Measurements from ENCODE around the gene LUZP1.

The LUZP1 gene

GRCh38 chr1:23074012-23074411 is 94.6 kb downstream of the LUZP1 start:
- Mint-ChIP-seq H3K4me3 (no peak overlapping the region), H3K27me3 (no peaks in the 10 kb centered on the region), H3K4me1 (ENCODE audit: low read depth) (no peaks in the 10 kb centered on the region), H3K27ac (no peak overlapping the region), H3K9me3 (ENCODE audit: low read depth) (no peaks in the 10 kb centered on the region), H3K36me3 (peaks cover 6% of the 10 kb centered on the region)

GRCh38 chr1:23069675-23070074 is 99.0 kb downstream of the LUZP1 start:
- H3K4me3 Mint-ChIP-seq = no peak overlapping the region
- H3K36me3 Mint-ChIP-seq = peaks cover 9% of the 10 kb centered on the region
- peaks cover 2% of the 10 kb centered on the region for H3K4me1 Mint-ChIP-seq (ENCODE audit: low read depth)
- no peaks in the 10 kb centered on the region for H3K9me3 Mint-ChIP-seq (ENCODE audit: low read depth)
- no peaks in the 10 kb centered on the region for H3K27me3 Mint-ChIP-seq
- H3K27ac Mint-ChIP-seq = no peak overlapping the region

- no peaks in the 10 kb centered on the region for H3K27me3 Mint-ChIP-seq
- H3K9me3 Mint-ChIP-seq (ENCODE audit: low read depth) = no peaks in the 10 kb centered on the region
- no peak overlapping the region for H3K27ac Mint-ChIP-seq
- peaks cover 2% of the 10 kb centered on the region for H3K4me1 Mint-ChIP-seq (ENCODE audit: low read depth)
- H3K36me3 Mint-ChIP-seq = peaks cover 12% of the 10 kb centered on the region
- no peak overlapping the region for H3K4me3 Mint-ChIP-seq
These were observed 99.5 kb downstream of the LUZP1 start for GRCh38 chr1:23069149-23069548.

GRCh38 chr1:23066075-23066474 is 102.6 kb downstream of the LUZP1 start:
- peaks cover 11% of the 10 kb centered on the region for H3K36me3 Mint-ChIP-seq
- H3K4me3 Mint-ChIP-seq = no peak overlapping the region
- H3K27me3 Mint-ChIP-seq = no peaks in the 10 kb centered on the region
- H3K27ac Mint-ChIP-seq = no peak overlapping the region
- H3K9me3 Mint-ChIP-seq (ENCODE audit: low read depth) = no peaks in the 10 kb centered on the region
- H3K4me1 Mint-ChIP-seq (ENCODE audit: low read depth) = peaks cover 2% of the 10 kb centered on the region

- peaks cover 2% of the 10 kb centered on the region for H3K4me1 Mint-ChIP-seq (ENCODE audit: low read depth)
- H3K9me3 Mint-ChIP-seq (ENCODE audit: low read depth) = no peaks in the 10 kb centered on the region
- H3K4me3 Mint-ChIP-seq = no peak overlapping the region
- H3K36me3 Mint-ChIP-seq = peaks cover 13% of the 10 kb centered on the region
- no peaks in the 10 kb centered on the region for H3K27me3 Mint-ChIP-seq
- no peak overlapping the region for H3K27ac Mint-ChIP-seq
These were observed 103.3 kb downstream of the LUZP1 start for GRCh38 chr1:23065385-23065784.

GRCh38 chr1:23062271-23062670 is 106.4 kb downstream of the LUZP1 start:
- Mint-ChIP-seq H3K27ac (no peak overlapping the region), H3K4me3 (no peak overlapping the region), H3K4me1 (ENCODE audit: low read depth) (no peaks in the 10 kb centered on the region), H3K27me3 (no peaks in the 10 kb centered on the region), H3K36me3 (peaks cover 15% of the 10 kb centered on the region), H3K9me3 (ENCODE audit: low read depth) (no peaks in the 10 kb centered on the region)

- Mint-ChIP-seq H3K9me3 (ENCODE audit: low read depth) (no peaks in the 10 kb centered on the region), H3K4me3 (no peak overlapping the region), H3K27ac (no peak overlapping the region), H3K36me3 (peaks cover 19% of the 10 kb centered on the region), H3K27me3 (no peaks in the 10 kb centered on the region), H3K4me1 (ENCODE audit: low read depth) (no peaks in the 10 kb centered on the region)
These were observed 111.4 kb downstream of the LUZP1 start for GRCh38 chr1:23057301-23057700.

GRCh38 chr1:23051290-23051909 is 117.3 kb downstream of the LUZP1 start:
- H3K4me1 Mint-ChIP-seq (ENCODE audit: low read depth) = peaks cover 9% of the 10 kb centered on the region
- peaks cover 17% of the 10 kb centered on the region for H3K36me3 Mint-ChIP-seq
- no peaks in the 10 kb centered on the region for H3K27me3 Mint-ChIP-seq
- H3K27ac Mint-ChIP-seq = no peak overlapping the region
- H3K9me3 Mint-ChIP-seq (ENCODE audit: low read depth) = no peaks in the 10 kb centered on the region
- H3K4me3 Mint-ChIP-seq = no peak overlapping the region

GRCh38 chr1:23050201-23050600 is 118.5 kb downstream of the LUZP1 start:
- H3K27me3 Mint-ChIP-seq = no peaks in the 10 kb centered on the region
- no peak overlapping the region for H3K4me3 Mint-ChIP-seq
- H3K9me3 Mint-ChIP-seq (ENCODE audit: low read depth) = no peaks in the 10 kb centered on the region
- no peak overlapping the region for H3K27ac Mint-ChIP-seq
- H3K36me3 Mint-ChIP-seq = peaks cover 15% of the 10 kb centered on the region
- H3K4me1 Mint-ChIP-seq (ENCODE audit: low read depth) = peaks cover 21% of the 10 kb centered on the region

GRCh38 chr1:23044035-23044434 is 124.6 kb downstream of the LUZP1 start:
- Mint-ChIP-seq H3K9me3 (ENCODE audit: low read depth) (no peaks in the 10 kb centered on the region), H3K4me3 (no peak overlapping the region), H3K36me3 (peaks cover 8% of the 10 kb centered on the region), H3K4me1 (ENCODE audit: low read depth) (peaks cover 41% of the 10 kb centered on the region), H3K27me3 (no peaks in the 10 kb centered on the region), H3K27ac (no peak overlapping the region)

- Mint-ChIP-seq H3K27me3 (no peaks in the 10 kb centered on the region), H3K36me3 (peaks cover 9% of the 10 kb centered on the region), H3K4me3 (no peak overlapping the region), H3K27ac (no peak overlapping the region), H3K4me1 (ENCODE audit: low read depth) (peaks cover 46% of the 10 kb centered on the region), H3K9me3 (ENCODE audit: low read depth) (no peaks in the 10 kb centered on the region)
These were observed 128.1 kb downstream of the LUZP1 start for GRCh38 chr1:23040509-23040908.

GRCh38 chr1:23039308-23039826 is 129.3 kb downstream of the LUZP1 start:
- Mint-ChIP-seq H3K27me3 (no peaks in the 10 kb centered on the region), H3K9me3 (ENCODE audit: low read depth) (no peaks in the 10 kb centered on the region), H3K4me3 (no peak overlapping the region), H3K36me3 (peaks cover 9% of the 10 kb centered on the region), H3K4me1 (ENCODE audit: low read depth) (peaks cover 46% of the 10 kb centered on the region), H3K27ac (peak overlapping the region; percentile 25)

- Mint-ChIP-seq H3K4me1 (ENCODE audit: low read depth) (peaks cover 55% of the 10 kb centered on the region), H3K4me3 (no peak overlapping the region), H3K36me3 (peaks cover 14% of the 10 kb centered on the region), H3K27me3 (no peaks in the 10 kb centered on the region), H3K27ac (no peak overlapping the region), H3K9me3 (ENCODE audit: low read depth) (no peaks in the 10 kb centered on the region)
These were observed 131.4 kb downstream of the LUZP1 start for GRCh38 chr1:23037081-23037740.

GRCh38 chr1:23035823-23036452 is 132.7 kb downstream of the LUZP1 start:
- Mint-ChIP-seq H3K4me3 (no peak overlapping the region), H3K27ac (no peak overlapping the region), H3K36me3 (peaks cover 14% of the 10 kb centered on the region), H3K4me1 (ENCODE audit: low read depth) (peaks cover 63% of the 10 kb centered on the region), H3K27me3 (no peaks in the 10 kb centered on the region), H3K9me3 (ENCODE audit: low read depth) (no peaks in the 10 kb centered on the region)

Data from activated naive CD8-positive, alpha-beta T cell (primary cell).